ENCODE measurements around the gene GALNT2. TPM values are rescaled to one million over a fixed set of nuclear protein-coding genes. Genes with fewer than 3 reads are reported as not detected.

The GALNT2 gene
- polyA plus RNA-seq, 3 donors = 19.6 to 25.6 (median 23.4) TPM

GRCh38 chr1:230028602-230029223, 38.3 kb upstream of the GALNT2 start:
- Mint-ChIP-seq H3K27me3 (ENCODE audit: low read depth in 3 of 3) (peaks cover 0 to 1% (median 0%) of the 10 kb centered on the region in 3 donors), H3K4me3 (no peak overlapping the region), H3K36me3 (no peaks in the 10 kb centered on the region), H3K27ac (no peak overlapping the region), H3K4me1 (peaks cover 9% of the 10 kb centered on the region), H3K9me3 (peaks cover 2 to 8% (median 5%) of the 10 kb centered on the region in 7 donors)
- H3K79me2 ChIP-seq (ENCODE audit: insufficient read depth, low read length) = no peaks in the 10 kb centered on the region
- no peak for DNase-seq
- intact Hi-C loops (cut with micrococcal nuclease) = no loop called here
- H4K20me1 ChIP-seq (ENCODE audit: insufficient read depth, low read length) = no peaks in the 10 kb centered on the region
- peaks cover 0 to 4% of the 10 kb centered on the region in 2 donors for H3K9me3 ChIP-seq (replicated peaks in 1 of 2; ENCODE audit: control insufficient read depth in 1 of 2, insufficient read depth in 1 of 2, low read length in 2 of 2)
- no peaks in the 10 kb centered on the region for H3K36me3 ChIP-seq (replicated peaks in 1 of 2; ENCODE audit: control insufficient read depth in 1 of 2, insufficient read depth in 2 of 2, low read length in 2 of 2)
- H3K27me3 ChIP-seq (ENCODE audit: control insufficient read depth in 2 of 2, insufficient read depth in 2 of 2, low read length in 2 of 2) = no peaks in the 10 kb centered on the region
- WGBS (ENCODE audit: insufficient coverage) = 100% methylated on average over 6 of the region's 11 CpGs
- H2AFZ ChIP-seq (ENCODE audit: insufficient read depth, low read depth, low read length, poor library complexity, severe bottlenecking) = no peak overlapping the region
- no peak overlapping the region for H3K4me2 ChIP-seq (replicated peaks; ENCODE audit: extremely low read depth, low read length, poor library complexity, severe bottlenecking)
- H3K9ac ChIP-seq (ENCODE audit: insufficient read depth, low read length, poor library complexity, severe bottlenecking) = no peak overlapping the region
- no peak overlapping the region for H3K27ac ChIP-seq (ENCODE audit: low read depth in 1 of 2, low read length in 2 of 2)
- TF ChIP-seq CTCF (IDR thresholded peaks at IDR 0.05) = no peak
- peaks cover 11 to 14% of the 10 kb centered on the region in 2 donors for H3K4me1 ChIP-seq (ENCODE audit: control insufficient read depth in 1 of 2, insufficient read depth in 2 of 2, low read length in 2 of 2)
- no peak overlapping the region for H3K4me3 ChIP-seq (replicated peaks in 1 of 3; ENCODE audit: low read depth in 2 of 3, low read length in 3 of 3)

GRCh38 chr1:230029244-230029941, 37.6 kb upstream of the GALNT2 start:
- H3K36me3 ChIP-seq (replicated peaks in 1 of 2; ENCODE audit: control insufficient read depth in 1 of 2, insufficient read depth in 2 of 2, low read length in 2 of 2) = no peaks in the 10 kb centered on the region
- H3K9ac ChIP-seq (ENCODE audit: insufficient read depth, low read length, poor library complexity, severe bottlenecking) = no peak overlapping the region
- H3K27me3 ChIP-seq (ENCODE audit: control insufficient read depth in 2 of 2, insufficient read depth in 2 of 2, low read length in 2 of 2) = no peaks in the 10 kb centered on the region
- no peak overlapping the region for H2AFZ ChIP-seq (ENCODE audit: insufficient read depth, low read depth, low read length, poor library complexity, severe bottlenecking)
- H3K4me1 ChIP-seq (ENCODE audit: control insufficient read depth in 1 of 2, insufficient read depth in 2 of 2, low read length in 2 of 2) = peaks cover 11 to 14% of the 10 kb centered on the region in 2 donors
- TF ChIP-seq CTCF (IDR thresholded peaks at IDR 0.05) = no peak
- Mint-ChIP-seq H3K4me3 (no peak overlapping the region), H3K27me3 (ENCODE audit: low read depth in 3 of 3) (peaks cover 0 to 1% (median 0%) of the 10 kb centered on the region in 3 donors), H3K36me3 (no peaks in the 10 kb centered on the region), H3K9me3 (peaks cover 0 to 8% (median 5%) of the 10 kb centered on the region in 7 donors), H3K27ac (no peak overlapping the region), H3K4me1 (peaks cover 9% of the 10 kb centered on the region)
- DNase-seq = no peak
- no peak overlapping the region for H3K4me3 ChIP-seq (replicated peaks in 1 of 3; ENCODE audit: low read depth in 2 of 3, low read length in 3 of 3)
- H3K27ac ChIP-seq (ENCODE audit: low read depth in 1 of 2, low read length in 2 of 2) = no peak overlapping the region
- 81% methylated on average over 10 of the region's 14 CpGs for WGBS (ENCODE audit: insufficient coverage)
- H3K9me3 ChIP-seq (replicated peaks in 1 of 2; ENCODE audit: control insufficient read depth in 1 of 2, insufficient read depth in 1 of 2, low read length in 2 of 2) = peaks cover 0 to 4% of the 10 kb centered on the region in 2 donors
- no peaks in the 10 kb centered on the region for H4K20me1 ChIP-seq (ENCODE audit: insufficient read depth, low read length)
- no peaks in the 10 kb centered on the region for H3K79me2 ChIP-seq (ENCODE audit: insufficient read depth, low read length)
- intact Hi-C loops (cut with micrococcal nuclease) = no loop called here
- H3K4me2 ChIP-seq (replicated peaks; ENCODE audit: extremely low read depth, low read length, poor library complexity, severe bottlenecking) = no peak overlapping the region

Measured in CD14-positive monocyte (primary cell).